A172 (cell line): ENCODE data around the gene PCNX1. TPM values are rescaled to one million over a fixed set of nuclear protein-coding genes. Genes with fewer than 3 reads are reported as not detected.
"Not testable (repeated sequence)": the region's sequence is repeated elsewhere in the genome, so short reads cannot be mapped to it uniquely, and the experiment has no call there.

Source experiments
- DNase-seq: peaks from one replicate; pipeline ENCODE4 v3.0.0-alpha.2; 2015; ENCODE audit warnings: low spot score
- total RNA-seq: library from RNA; depleted of rRNA; stranded (reverse); fragments of >200 nt; shearing (Covaris generic); gene quantifications from 2 replicates; pipeline ENCODE4 v1.2.3, GENCODE V29; 2014

The PCNX1 gene
- total RNA-seq, 1 experiment from 2014 or later: 11.8 TPM

DNA sequence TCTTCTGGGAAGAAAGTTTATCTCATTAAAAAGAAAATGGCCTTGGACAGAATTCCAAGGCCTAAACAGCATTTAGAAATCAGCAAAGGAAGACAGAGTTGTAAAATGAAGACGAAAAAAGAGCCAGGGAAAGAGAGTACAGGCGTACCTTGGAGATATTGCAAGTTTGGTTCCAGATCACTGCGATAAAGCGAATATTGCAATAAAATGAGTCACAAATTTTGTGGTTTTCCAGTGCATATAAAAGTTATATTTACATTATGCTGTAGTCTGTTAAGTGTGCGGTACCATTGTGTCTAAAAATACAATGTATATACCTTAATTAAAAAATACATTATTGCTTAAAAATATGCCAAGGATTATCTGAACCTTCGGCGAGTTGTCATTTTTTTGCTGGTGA lies 9.0 kb downstream of the PCNX1 start:
- DNase-seq: no peak

DNA sequence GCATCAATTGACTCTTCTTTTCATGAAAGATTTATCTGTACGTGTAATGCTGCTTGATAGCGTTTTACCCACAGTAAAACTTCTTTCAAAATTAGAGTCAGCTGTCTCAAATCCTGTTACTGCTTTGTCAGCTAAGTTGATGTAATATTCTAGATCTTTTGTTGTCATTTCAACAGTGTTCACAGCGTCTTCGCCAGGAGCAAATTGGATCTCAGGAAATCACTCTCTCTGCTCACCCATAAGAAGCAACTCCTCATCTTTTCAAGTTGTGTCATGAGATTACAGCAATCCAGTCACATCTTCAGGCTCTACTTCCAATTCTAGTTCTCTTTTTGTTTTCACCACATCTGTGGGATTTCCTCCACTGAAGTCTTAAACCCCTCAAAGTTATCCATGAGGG lies 9.5 kb downstream of the PCNX1 start:
- no peak for DNase-seq

DNA sequence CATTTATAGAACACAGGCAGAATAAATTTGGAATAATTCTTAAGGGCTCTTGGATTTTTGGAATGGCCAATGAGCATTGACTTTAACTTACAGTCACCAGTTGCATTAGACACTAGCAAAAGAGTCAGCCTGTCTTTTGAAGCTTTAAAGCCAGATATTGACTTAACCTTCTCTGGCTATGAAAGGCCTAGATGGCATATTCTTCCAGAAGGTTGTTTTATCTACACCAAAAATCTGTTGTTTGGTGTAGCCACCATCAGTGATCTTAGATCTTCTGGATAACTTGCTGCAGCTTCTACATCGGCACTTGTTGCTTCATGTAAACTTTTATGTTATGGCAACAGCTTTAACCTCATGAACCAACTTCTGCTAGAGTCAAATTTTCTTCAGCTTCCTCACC lies 10.4 kb downstream of the PCNX1 start:
- DNase-seq: no peak

DNA sequence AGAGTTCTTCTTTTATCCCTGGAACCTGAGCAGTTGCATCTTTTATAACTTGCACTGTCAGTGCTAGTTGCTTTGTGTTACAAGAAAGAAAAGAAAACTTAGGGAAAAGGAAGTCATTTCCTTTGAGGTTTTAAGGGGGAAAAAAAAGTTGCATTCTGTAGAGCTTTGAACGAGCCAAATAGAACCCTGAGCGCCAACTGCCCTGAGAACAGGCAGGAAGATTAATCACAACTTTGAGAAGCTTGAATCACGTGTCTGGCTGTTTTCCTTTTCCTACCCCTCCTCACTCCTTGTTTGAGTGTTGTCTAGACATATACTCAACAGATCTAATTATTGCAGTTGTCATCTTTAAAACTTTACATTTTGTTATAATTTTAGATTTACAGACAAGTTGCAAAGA lies 12.5 kb downstream of the PCNX1 start:
- DNase-seq: no peak

DNA sequence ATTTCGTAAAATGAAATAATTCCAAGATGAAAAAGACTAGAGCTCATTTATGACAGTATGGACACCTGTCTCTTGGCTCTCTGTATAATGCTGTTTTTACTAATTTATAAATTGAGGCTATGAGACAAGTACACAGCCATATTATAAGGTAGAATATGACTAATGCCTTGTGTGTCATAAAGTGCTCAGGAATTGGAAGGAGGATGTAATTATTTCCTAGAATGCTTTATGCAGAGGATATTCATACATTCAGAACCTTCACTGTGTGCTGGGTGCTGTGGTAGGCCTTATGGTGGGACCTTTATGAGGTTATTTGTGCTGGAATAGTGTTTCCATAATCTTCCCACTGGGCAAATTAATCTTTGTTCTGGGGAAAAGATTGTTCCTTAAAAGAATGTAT lies 13.3 kb downstream of the PCNX1 start:
- no peak for DNase-seq

DNA sequence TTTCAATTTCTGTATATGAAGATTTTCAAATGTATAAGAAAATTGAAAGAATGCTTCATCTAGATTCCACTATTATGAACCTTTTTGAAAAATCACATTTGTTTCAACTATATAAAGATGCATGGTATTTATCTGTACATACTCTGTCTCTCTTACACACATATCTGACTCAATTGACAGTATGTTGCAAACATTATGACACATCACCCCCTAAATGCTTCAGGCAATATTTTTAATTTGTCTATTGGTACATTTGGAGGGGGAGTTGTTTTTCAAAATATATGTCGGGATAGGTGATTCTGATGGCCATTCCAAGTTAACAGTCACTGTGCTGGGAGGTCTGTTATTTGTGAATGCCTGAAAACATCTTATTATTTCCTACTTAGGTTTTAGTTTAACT lies 14.4 kb downstream of the PCNX1 start:
- DNase-seq: no peak

DNA sequence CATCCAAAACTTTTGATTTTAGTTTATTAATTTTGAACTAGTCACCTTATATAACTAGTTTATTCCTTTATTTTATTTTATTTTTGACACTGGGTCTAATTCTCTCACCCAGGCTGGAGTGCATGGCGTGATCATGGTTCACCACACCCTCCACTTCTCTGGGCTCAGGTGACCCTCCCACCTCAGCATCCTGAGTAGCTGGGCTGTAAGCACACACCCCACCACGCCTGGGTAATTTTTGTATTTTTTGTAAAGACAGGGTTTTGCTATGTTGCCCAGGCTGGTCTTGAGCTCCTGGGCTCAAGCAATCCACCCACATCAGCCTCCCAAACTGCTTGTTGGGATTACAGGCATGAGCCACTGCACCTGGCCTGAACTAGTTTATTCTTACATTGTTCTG lies 17.3 kb downstream of the PCNX1 start:
- no peak for DNase-seq

DNA sequence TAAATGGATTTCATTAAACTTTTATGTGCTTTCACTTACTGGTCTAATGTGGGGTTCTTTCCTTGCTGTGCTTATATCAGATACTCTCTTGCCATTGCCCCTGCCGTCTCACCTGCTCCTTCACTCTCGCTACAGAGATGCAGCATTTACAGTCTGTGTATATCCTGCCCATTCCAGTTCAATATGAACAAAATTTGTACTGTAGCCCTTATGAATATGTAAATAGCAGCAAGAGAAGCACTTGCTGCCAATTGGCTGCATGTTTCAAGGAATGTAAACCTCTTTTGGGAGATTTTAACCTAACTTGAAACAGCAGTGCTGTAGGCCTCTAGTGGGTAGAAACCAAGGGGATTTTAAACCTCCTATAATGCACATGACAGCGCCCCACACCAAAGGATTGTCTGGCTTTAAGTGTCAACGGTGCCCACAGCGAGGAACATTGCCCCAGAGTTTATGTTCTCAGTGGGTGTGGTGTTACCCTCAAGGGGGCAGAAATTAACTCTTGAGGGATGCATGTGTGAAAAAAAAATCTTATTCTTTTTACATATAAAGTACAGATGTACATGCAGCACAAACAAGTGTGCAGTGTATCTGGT lies 19.1 kb downstream of the PCNX1 start:
- DNase-seq: no peak

DNA sequence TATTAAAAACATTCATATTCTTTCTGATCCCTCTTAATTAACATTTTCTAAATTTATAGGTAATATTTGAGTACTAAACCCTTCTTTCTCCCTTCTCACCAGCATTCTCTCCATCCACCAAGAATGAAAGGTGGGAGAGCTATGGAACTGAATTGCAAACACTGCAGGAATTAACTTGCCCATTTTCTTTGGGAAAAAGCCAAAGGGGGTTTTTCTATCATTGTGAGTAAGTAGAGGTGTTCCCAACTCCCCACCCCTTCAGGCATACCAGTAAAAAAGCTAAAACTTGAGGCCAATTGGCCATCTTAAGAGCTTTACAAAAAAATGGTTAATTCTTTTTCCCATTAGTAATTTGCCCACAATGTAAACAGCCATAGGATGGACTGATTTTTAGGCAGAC lies 23.7 kb downstream of the PCNX1 start:
- no peak for DNase-seq

DNA sequence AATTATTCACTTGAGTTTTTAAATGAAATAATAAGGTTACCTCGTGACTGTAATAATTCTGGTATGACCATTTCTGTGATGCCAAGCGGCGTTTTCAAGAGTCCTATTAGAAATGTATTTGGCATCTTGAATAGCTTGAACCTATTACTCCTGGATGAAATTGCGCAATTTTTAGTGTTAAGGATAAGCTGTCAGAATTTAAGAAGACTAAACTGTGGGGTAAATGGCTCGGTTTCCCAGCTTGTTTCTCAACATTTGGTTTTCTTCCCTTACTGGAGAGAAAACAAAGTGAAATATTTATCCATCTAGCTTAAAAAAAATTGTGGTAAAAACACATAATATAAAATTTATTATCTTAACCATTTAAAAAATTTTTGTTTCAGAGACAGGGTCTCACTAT lies 26.8 kb downstream of the PCNX1 start:
- no peak for DNase-seq

DNA sequence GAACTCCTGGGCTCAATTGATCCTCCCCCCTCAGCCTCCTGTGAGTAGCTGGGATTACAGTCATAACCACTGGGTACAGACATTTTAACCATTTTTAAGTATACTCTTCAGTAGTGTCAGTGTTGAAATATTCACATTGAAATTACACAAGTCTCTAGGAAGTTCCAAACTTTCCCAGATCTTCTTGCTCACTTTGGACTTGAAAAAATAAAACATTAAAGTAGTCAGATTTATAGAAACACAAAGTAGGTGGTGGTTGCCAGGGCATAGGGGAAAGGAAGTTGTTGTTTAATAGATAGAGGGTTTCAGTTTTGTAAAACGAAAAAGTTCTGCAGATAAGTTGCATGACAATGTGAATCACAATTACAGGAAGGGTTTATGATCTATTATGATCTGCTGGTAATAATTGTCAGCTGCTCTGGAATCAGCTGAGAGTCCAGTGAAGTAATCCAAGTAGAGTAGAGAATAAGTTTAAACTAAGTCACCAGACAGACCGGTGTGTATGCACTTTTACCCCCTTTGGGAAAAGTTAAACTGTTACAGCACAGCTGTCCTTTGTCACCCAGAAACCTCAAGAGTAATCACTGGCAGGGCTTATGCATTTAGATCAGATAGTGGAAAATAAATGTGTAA lies 27.4 kb downstream of the PCNX1 start:
- DNase-seq: no peak

DNA sequence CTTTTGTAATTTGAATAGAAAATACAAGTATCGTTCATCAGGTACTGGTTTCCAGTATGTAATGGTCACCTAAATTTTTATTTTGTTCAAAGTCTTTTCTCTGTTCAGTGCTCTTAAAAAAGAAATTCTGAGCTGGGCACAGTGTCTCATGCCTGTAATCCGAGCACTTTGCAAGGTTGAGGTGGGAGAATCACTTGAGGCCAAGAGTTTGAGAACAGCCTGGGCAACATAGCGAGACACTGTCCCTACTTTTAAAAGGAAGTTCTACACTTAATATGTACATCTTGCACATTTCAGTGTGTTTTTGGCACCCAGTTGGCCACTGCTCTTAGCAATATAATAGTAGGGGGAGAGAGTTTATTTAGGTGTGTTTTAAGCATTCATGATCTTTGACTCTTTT lies 27.9 kb downstream of the PCNX1 start:
- no peak for DNase-seq

DNA sequence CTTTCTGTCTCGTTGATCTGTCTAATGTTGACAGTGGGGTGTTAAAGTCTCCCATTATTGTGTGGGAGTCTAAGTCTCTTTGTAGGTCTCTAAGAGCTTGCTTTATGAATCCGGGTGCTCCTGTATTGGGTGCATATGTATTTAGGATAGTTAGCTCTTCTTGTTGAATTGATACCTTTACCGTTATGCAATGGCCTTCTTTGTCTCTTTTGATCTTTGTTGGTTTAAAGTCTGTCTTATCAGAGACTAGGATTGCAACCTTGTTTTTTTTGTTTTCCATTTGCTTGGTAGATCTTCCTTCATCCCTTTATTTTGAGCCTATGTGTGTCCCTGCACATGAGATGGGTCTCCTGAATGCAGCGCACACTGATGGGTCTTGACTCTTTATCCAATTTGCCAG lies 32.4 kb downstream of the PCNX1 start:
- not testable (repeated sequence) for DNase-seq

DNA sequence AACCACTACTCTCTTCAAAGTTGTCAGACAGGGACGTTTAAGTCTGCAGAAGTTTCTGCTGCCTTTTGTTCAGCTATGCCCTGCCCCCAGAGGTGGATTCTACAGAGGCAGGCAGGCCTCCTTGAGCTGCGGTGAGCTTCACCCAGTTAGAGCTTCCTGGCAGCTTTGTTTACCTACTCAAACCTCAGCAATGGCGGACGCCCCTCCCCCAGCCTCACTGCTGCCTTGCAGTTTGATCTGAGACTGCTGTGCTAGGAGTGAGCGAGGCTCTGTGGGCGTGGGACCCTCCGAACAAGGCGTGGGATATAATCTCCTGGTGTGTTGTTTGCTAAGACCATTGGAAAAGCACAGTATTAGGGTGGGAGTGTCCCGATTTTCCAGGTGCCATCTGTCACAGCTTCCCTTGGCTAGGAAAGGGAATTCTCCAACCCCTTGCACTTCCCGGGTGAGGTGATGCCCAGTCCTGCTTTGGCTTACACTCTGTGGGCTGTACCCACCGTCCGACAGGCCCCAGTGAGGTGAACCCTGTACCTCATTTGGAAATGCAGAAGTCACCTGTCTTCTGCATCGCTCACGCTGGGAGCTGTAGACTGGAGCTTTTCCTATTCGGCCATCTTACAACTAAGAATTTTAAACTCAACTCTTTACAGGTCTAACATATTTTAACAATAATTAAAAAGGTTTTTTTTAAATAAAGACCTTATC lies 34.5 kb downstream of the PCNX1 start:
- DNase-seq: not testable (repeated sequence)

DNA sequence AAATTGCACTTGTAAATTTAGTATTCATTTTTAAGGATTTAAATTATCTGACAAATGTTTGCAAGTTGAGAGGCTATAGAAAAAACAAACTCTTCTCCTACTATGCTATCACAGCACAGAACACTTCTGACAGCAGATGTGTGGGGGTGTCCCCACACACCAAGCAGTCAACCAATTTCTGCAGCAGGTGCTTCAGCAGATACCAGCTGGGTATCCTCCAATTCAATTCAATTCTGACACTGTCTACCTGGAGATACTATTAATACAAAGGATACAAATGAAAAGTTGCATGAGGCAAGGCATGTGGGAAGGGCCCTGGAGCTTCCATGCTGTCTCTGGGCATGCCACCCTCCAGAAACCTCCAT lies 35.1 kb downstream of the PCNX1 start:
- DNase-seq: no peak

DNA sequence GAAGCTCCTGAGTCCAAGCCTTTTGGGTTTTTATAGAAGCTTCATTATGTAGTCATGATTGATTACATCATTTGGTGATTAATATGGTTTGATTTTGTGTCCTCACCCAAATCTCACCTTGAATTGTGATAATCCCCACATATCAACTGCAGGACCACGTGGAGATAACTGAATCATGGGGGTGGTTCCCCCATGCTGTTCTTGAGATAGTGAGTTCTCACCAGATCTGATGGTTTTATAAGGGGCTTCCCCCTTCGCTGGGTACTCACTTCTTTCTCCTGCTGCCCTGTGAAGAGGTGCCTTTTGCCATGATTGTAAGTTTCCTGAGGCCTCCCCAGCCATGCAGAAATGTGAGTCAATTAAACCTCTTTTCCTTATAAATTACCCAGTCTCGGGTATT lies 35.5 kb downstream of the PCNX1 start:
- not testable (repeated sequence) for DNase-seq

DNA sequence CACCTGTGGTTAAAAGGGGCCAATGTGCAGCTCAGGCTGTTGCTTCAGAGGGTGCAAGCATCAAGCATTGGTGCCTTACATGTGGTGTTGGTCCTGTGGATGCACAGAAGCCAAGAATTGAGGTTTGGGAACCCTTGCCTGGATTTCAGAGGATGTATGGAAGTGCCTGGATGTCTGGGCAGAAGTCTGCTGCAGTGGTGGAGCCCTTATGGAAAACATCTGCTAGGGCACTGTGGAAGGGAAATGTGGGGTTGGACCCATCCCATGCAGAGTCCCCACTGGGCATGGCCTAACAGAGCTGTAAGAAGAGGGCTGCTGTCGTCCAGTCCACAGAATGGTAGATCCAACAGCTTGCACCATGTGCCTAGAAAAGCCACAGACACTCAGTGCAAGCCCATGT lies 36.6 kb downstream of the PCNX1 start:
- no peak for DNase-seq

DNA sequence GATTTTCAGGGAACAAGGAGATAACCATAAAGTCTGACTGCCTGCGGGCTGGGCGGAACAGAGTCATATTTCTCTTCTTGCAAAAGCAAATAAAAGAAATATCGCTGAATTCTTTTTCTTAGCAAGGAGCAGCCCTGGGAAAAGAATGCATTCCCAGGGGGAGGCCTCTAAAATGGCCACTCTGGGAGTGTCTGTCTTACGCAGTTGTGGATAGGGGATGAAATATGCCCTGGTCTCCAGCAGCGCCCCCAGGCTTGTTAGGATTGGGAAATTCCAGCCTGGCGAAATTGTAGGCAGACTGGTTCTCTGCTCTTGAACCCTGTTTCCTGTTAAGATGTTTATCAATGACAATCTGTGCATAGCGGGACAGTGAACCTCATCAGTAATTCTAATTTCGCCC lies 40.5 kb downstream of the PCNX1 start:
- no peak for DNase-seq

DNA sequence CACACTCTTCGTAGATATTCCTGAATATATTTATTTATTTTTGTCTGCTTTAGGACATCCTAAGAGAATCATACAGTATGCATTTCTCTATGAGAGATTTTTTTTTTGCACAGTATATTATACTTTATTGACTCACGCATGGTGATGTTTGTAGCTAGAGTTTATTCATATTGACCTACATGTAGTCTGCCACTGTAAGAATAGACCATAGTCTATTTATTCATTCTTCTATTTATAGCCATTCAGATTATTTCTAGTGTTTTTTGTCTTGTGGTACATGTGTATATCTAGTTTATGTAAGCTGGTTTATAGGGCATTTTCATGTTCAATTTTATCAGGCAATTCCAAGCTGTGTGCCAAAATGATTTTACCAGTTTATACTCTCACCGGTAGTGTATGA lies 45.2 kb downstream of the PCNX1 start:
- no peak for DNase-seq

DNA sequence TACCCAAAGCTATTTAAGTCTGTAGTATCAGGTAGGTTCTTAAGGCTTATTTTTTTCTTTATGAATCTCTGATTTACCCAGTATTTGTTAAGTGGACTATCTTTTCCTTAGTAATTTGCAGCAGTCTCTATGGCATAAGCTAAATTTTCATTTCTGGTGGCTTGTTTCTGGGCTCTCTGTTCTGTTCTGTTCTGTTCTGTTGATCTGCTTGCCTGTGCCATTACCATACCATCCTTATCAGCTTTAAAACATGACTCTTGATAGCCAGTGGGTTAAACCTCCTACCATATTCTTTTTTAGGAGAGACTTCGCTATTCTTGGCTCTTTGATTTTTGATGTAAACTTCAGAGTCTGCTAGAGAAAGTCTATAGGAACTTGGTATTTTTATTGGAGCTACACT lies 46.8 kb downstream of the PCNX1 start:
- no peak for DNase-seq

DNA sequence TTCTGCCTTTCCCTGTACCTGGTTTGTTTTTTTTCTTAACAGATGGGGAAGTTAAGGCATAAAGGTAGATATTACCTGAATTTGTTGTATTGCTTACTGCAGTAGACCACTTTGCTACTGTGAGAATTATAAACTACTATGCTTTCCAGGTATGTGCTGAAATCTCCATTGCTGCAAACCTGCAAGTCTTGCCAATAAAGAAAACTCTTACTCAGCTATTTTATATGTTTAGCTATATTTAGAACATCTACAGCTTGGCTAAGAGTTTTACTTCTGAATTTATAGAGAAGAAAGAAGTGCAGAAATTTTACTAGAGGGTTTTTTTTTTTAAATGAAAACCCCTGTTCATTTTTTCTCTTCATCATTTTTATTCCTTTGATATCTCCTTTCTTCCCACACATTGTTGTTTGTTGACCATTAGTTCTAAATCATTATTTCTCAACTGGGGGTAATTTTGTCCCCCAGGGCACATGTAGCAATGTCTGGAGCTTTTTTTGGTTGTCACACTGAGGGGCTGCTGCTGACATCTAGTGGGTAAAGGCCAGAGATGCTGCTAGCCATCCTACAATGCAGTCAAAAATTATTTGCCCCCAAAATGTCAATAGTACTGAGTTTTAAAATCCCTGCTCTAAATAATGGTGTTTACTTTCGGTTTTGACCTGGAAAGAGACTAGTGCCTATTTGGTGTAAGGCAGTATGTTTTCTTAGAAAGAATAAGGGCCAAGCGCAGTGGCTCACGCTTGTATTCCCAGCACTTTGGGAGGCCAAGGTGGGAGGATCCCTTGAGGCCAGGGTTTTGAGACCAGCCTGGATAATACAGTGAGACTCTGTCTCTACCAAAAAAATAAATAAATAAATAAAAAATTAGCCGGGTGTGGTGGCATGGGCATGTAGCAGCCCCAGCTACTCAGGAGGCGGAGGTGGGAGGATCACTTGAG lies 48.6 kb downstream of the PCNX1 start:
- no peak for DNase-seq

DNA sequence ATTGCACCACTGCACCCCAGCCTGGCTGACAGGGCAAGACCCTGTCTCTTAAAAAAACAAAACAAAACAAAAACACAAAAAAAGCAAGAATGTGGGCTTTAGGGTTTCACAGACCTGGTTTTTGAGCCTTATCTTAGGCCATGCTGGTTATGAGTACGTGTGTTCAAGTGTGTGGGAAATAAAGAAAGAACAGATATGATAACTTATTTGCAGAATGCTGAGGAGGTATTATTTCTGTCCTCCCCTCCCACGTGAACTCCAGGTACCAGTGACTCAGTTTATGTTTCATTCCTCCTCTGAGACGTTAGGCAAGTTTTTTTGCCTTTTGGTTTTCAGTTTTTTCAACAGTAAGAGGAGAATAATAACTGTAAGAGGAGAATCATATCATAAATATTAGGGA lies 49.3 kb downstream of the PCNX1 start:
- DNase-seq: no peak

DNA sequence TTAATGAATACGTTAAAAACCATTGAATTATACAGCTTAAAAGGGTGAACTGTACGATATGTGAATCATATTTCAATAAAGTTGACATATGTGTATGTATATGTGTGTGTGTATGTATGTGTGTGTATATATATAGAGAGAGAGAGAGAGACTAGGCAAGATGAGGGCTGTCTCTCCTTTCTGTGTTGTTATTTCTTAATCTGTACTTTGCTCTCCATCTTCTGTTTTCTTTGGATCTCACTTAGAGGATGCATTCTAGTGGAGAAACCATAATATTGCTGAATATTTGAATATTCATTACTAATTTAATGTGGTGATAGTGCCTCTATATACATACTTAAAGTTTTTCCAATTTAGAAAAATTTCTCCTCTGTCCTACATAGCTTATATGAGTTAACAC lies 50.5 kb downstream of the PCNX1 start:
- no peak for DNase-seq
